Keratinocyte (primary cell): Measurements from ENCODE around the gene RPL31.

Experiments used
- CTCF ChIP-seq, 3 experiments: IDR thresholded peaks in 1 of 3; conservative IDR thresholded peaks in 1 of 3; optimal IDR thresholded peaks in 1 of 3; 2 replicates in 2 of 3; 3 replicates in 1 of 3; pipeline versions ENCODE3 to v1.5.1; 2011; ENCODE audit warnings: low read length in 3 of 3, mild to moderate bottlenecking in 3 of 3, moderate library complexity in 2 of 3, control low read depth in 1 of 3, inconsistent platforms in 1 of 3; ENCODE audit not compliant: insufficient read depth in 2 of 3; ENCODE audit errors: extremely low read depth in 1 of 3
- EZH2 ChIP-seq: IDR thresholded peaks from one replicate; pipeline ENCODE4 v1.6.1; 2012; ENCODE audit warnings: inconsistent platforms, mild to moderate bottlenecking, low read length, moderate library complexity

GRCh38 chr2:100992262-100992661 is 9.8 kb upstream of the RPL31 start:
- TF ChIP-seq CTCF (optimal IDR thresholded peaks at IDR 0.05 in 1 of 3, IDR thresholded peaks at IDR 0.05 in 1 of 3, conservative IDR thresholded peaks at IDR 0.05 in 1 of 3; ENCODE audit: extremely low read depth in 1 of 3, insufficient read depth in 2 of 3, low read length in 3 of 3) (no peak), EZH2 (no peak)
